Peyer's patch (tissue), 4 donors: ENCODE results near the gene ACTL7A.

Experiments
- CTCF ChIP-seq, 6 experiments: fragments of 450-650 bp in 4 of 6; fragments of 200-600 bp in 2 of 6; sonication (generic) in 1 of 6; IDR thresholded peaks; one replicate each; pipeline ENCODE4 v1.5.1; 2017 to 2019; ENCODE audit warnings: antibody characterized with exemption in 6 of 6, mild to moderate bottlenecking in 3 of 6, moderate library complexity in 1 of 6
- POLR2A ChIP-seq, 2 donors: fragments of 450-650 bp; IDR thresholded peaks; one replicate each; pipeline ENCODE4 v1.5.1; 2017; ENCODE audit warnings: antibody characterized with exemption in 2 of 2, mild to moderate bottlenecking in 2 of 2, moderate library complexity in 2 of 2

- TF ChIP-seq CTCF (IDR thresholded peaks at IDR 0.05) (no peak), POLR2A (IDR thresholded peaks at IDR 0.05) (no peak)
Observed at GRCh38 chr9:108867116-108867515, 5.0 kb downstream of the ACTL7A start.
